ENCODE results near the gene PTPRM.
A peak's percentile ranks its signal among the peaks of the same experiment; 100 is the strongest.

Gene PTPRM

GRCh38 chr18:7565677-7566076, 1.4 kb upstream of the PTPRM start:
- no peak overlapping the region for H3K4me3 ChIP-seq (ENCODE audit: low read depth, low read length)
- no peak for DNase-seq (ENCODE audit: low read depth)

GRCh38 chr18:7566244-7566566, 911 bp upstream of the PTPRM start:
- no peak for DNase-seq (ENCODE audit: low read depth)
- peak overlapping the region; percentile 82 for H3K4me3 ChIP-seq (ENCODE audit: low read depth, low read length)

- H3K4me3 ChIP-seq (ENCODE audit: low read depth, low read length) = peak overlapping the region; percentile 82
Measured at GRCh38 chr18:7567474-7568425, 634 bp downstream of the PTPRM start.

GRCh38 chr18:7568426-7568825, 1.3 kb downstream of the PTPRM start:
- no peak for DNase-seq (ENCODE audit: low read depth)
- peak overlapping the region; percentile 82 for H3K4me3 ChIP-seq (ENCODE audit: low read depth, low read length)

More at GRCh38 chr18:7567474-7568425, 634 bp downstream of the PTPRM start:
- DNase-seq (ENCODE audit: low read depth) = no peak

GRCh38 chr18:7571626-7572025, 4.5 kb downstream of the PTPRM start:
- H3K4me3 ChIP-seq (ENCODE audit: low read depth, low read length) = no peak overlapping the region
- no peak for DNase-seq (ENCODE audit: low read depth)

- no peak for DNase-seq (ENCODE audit: low read depth)
Measured at GRCh38 chr18:7572822-7573221, 5.7 kb downstream of the PTPRM start.

GRCh38 chr18:7575465-7576028, 8.4 kb downstream of the PTPRM start:
- no peak for DNase-seq (ENCODE audit: low read depth)
- no peak overlapping the region for H3K4me3 ChIP-seq (ENCODE audit: low read depth, low read length)

More at GRCh38 chr18:7572822-7573221, 5.7 kb downstream of the PTPRM start:
- no peak overlapping the region for H3K4me3 ChIP-seq (ENCODE audit: low read depth, low read length)

- H3K4me3 ChIP-seq (ENCODE audit: low read depth, low read length) = no peak overlapping the region
- DNase-seq (ENCODE audit: low read depth) = no peak
Measured at GRCh38 chr18:7576077-7576476, 9.0 kb downstream of the PTPRM start.

- no peak for DNase-seq (ENCODE audit: low read depth)
- no peak overlapping the region for H3K4me3 ChIP-seq (ENCODE audit: low read depth, low read length)
Measured at GRCh38 chr18:7576685-7577084, 9.6 kb downstream of the PTPRM start.

- H3K4me3 ChIP-seq (ENCODE audit: low read depth, low read length) = no peak overlapping the region
- DNase-seq (ENCODE audit: low read depth) = no peak
Measured at GRCh38 chr18:7577706-7578105, 10.6 kb downstream of the PTPRM start.

- H3K4me3 ChIP-seq (ENCODE audit: low read depth, low read length) = no peak overlapping the region
- DNase-seq (ENCODE audit: low read depth) = no peak
Measured at GRCh38 chr18:7579176-7579917, 12.2 kb downstream of the PTPRM start.

- H3K4me3 ChIP-seq (ENCODE audit: low read depth, low read length) = no peak overlapping the region
- DNase-seq (ENCODE audit: low read depth) = no peak
Measured at GRCh38 chr18:7579918-7580542, 12.9 kb downstream of the PTPRM start.

- no peak overlapping the region for H3K4me3 ChIP-seq (ENCODE audit: low read depth, low read length)
- DNase-seq (ENCODE audit: low read depth) = no peak
Measured at GRCh38 chr18:7584646-7585275, 17.6 kb downstream of the PTPRM start.

- H3K4me3 ChIP-seq (ENCODE audit: low read depth, low read length) = no peak overlapping the region
- DNase-seq (ENCODE audit: low read depth) = no peak
Measured at GRCh38 chr18:7585276-7585670, 18.2 kb downstream of the PTPRM start.

- no peak for DNase-seq (ENCODE audit: low read depth)
- H3K4me3 ChIP-seq (ENCODE audit: low read depth, low read length) = no peak overlapping the region
Measured at GRCh38 chr18:7586379-7586778, 19.3 kb downstream of the PTPRM start.

- DNase-seq (ENCODE audit: low read depth) = no peak
- H3K4me3 ChIP-seq (ENCODE audit: low read depth, low read length) = no peak overlapping the region
Measured at GRCh38 chr18:7590826-7591560, 23.9 kb downstream of the PTPRM start.

GRCh38 chr18:7592305-7593071, 25.4 kb downstream of the PTPRM start:
- DNase-seq (ENCODE audit: low read depth) = no peak
- H3K4me3 ChIP-seq (ENCODE audit: low read depth, low read length) = no peak overlapping the region

GRCh38 chr18:7593218-7593819, 26.2 kb downstream of the PTPRM start:
- no peak for DNase-seq (ENCODE audit: low read depth)
- no peak overlapping the region for H3K4me3 ChIP-seq (ENCODE audit: low read depth, low read length)
